GM23338 (cell line): Measurements from ENCODE around the gene SYNE4. TPM values are rescaled to one million over a fixed set of nuclear protein-coding genes. Genes with fewer than 3 reads are reported as not detected.

Experiments
- ATAC-seq: fragments of 200-7000 bp; cut with Tn5 transposase; 3 replicates; pipeline ENCODE4 v1.9.1; 2020
- DNase-seq: peaks from one replicate; pipeline ENCODE4 v3.0.0-alpha.2; 2015; ENCODE audit warnings: low spot score
- H2AFZ ChIP-seq: fragments of 200-600 bp; sonication (generic); 2 replicates; pipeline ENCODE4 v1.8.0; 2016; ENCODE audit warnings: antibody characterized with exemption, mild to moderate bottlenecking, moderate library complexity
- H3F3A ChIP-seq: fragments of 200-600 bp; sonication (generic); replicated peaks from 2 replicates; pipeline ENCODE4 v1.8.0; 2017; ENCODE audit warnings: antibody characterized with exemption, mixed run types, low read depth
- H3K27ac ChIP-seq: fragments of 200-600 bp; sonication (generic); 2 replicates; pipeline ENCODE4 v1.6.1; 2016; ENCODE audit warnings: low read depth
- H3K27me3 ChIP-seq: fragments of 200-600 bp; sonication (generic); 2 replicates; pipeline ENCODE4 v1.8.0; 2016; ENCODE audit warnings: mild to moderate bottlenecking, mixed run types, moderate library complexity; ENCODE audit not compliant: insufficient read depth
- H3K36me3 ChIP-seq: fragments of 200-600 bp; sonication (generic); 2 replicates; pipeline ENCODE4 v1.8.0; 2016; ENCODE audit warnings: mild to moderate bottlenecking; ENCODE audit not compliant: insufficient read depth
- H3K4me1 ChIP-seq: fragments of 200-600 bp; sonication (generic); 2 replicates; pipeline ENCODE4 v1.8.0; 2016; ENCODE audit warnings: mild to moderate bottlenecking, moderate library complexity; ENCODE audit not compliant: insufficient read depth
- H3K4me2 ChIP-seq: fragments of 200-600 bp; sonication (generic); 2 replicates; pipeline ENCODE4 v1.7.1; 2017; ENCODE audit warnings: mixed run types
- H3K4me3 ChIP-seq: fragments of 200-600 bp; sonication (generic); 2 replicates; pipeline ENCODE4 v1.6.1; 2016; ENCODE audit warnings: mixed run types
- H3K79me2 ChIP-seq: fragments of 200-600 bp; sonication (generic); replicated peaks from 2 replicates; pipeline ENCODE4 v1.8.0; 2017; ENCODE audit warnings: mild to moderate bottlenecking; ENCODE audit not compliant: insufficient read depth
- H3K9me2 ChIP-seq: fragments of 200-600 bp; sonication (generic); 2 replicates; pipeline ENCODE4 v1.8.0; 2017; ENCODE audit not compliant: insufficient read depth
- H4K20me1 ChIP-seq: fragments of 200-600 bp; sonication (generic); replicated peaks from 2 replicates; pipeline ENCODE4 v1.8.0; 2017; ENCODE audit warnings: mild to moderate bottlenecking; ENCODE audit not compliant: insufficient read depth
- H3K27ac Mint-ChIP-seq: 2 replicates; pipeline ENCODE4 v1.8.0; 2020; ENCODE audit warnings: inconsistent platforms, mild to moderate bottlenecking, moderate library complexity, mixed read lengths
- H3K27me3 Mint-ChIP-seq: 3 replicates; pipeline ENCODE4 v1.8.0; 2022; ENCODE audit warnings: low read depth, mild to moderate bottlenecking, moderate library complexity, mixed read lengths, inconsistent platforms; ENCODE audit not compliant: insufficient read depth, poor library complexity
- H3K36me3 Mint-ChIP-seq: 3 replicates; pipeline ENCODE4 v1.8.0; 2021; ENCODE audit warnings: low read depth, mild to moderate bottlenecking, inconsistent platforms, moderate library complexity, mixed read lengths
- H3K4me1 Mint-ChIP-seq: 3 replicates; pipeline ENCODE4 v1.8.0; 2020; ENCODE audit warnings: mild to moderate bottlenecking, inconsistent platforms, mixed read lengths
- H3K4me3 Mint-ChIP-seq: 3 replicates; pipeline ENCODE4 v1.8.0; 2021; ENCODE audit warnings: moderate library complexity, mild to moderate bottlenecking, inconsistent platforms, mixed read lengths
- H3K9me3 Mint-ChIP-seq: 3 replicates; pipeline ENCODE4 v1.8.0; 2020; ENCODE audit warnings: moderate library complexity, mild to moderate bottlenecking, inconsistent platforms, mixed read lengths
- EZH2 ChIP-seq: fragments of 200-600 bp; sonication (generic); IDR thresholded peaks from one replicate; pipeline ENCODE4 v1.8.0; 2017; ENCODE audit warnings: antibody characterized with exemption, mild to moderate bottlenecking, low read depth; ENCODE audit not compliant: unreplicated experiment
- EZH2phosphoT487 ChIP-seq: fragments of 200-600 bp; sonication (generic); IDR thresholded peaks from one replicate; pipeline ENCODE4 v1.8.1; 2018; ENCODE audit warnings: antibody characterized with exemption; ENCODE audit not compliant: unreplicated experiment
- POLR2AphosphoS5 ChIP-seq: IDR thresholded peaks from 2 replicates; pipeline ENCODE4 v1.6.1; 2016; ENCODE audit warnings: antibody characterized with exemption, low read depth
- ZNF462 ChIP-seq: fragments of 250-450 bp; sonication (Bioruptor Pico); IDR thresholded peaks from 2 replicates; pipeline ENCODE4 v1.5.0; 2020; ENCODE audit warnings: mild to moderate bottlenecking, moderate library complexity
- polyA plus RNA-seq: library from polyadenylated mRNA; unstranded; fragments of >200 nt; fragmentation: Nextera tagmentation; extraction: Ambion mirVana; gene quantifications from 2 replicates; pipeline ENCODE4 v1.2.1, GENCODE V29; 2016
- total RNA-seq: library from RNA; depleted of rRNA; stranded (reverse); fragments of >200 nt; shearing (Covaris generic); gene quantifications from 2 replicates; pipeline ENCODE4 v1.2.3, GENCODE V29; 2014
- TF ChIP-seq, protein P1 (sequence below): IDR thresholded peaks from 2 replicates; pipeline ENCODE4 v1.6.1; 2016; ENCODE audit warnings: antibody characterized with exemption
- TF ChIP-seq, protein P2 (sequence below): IDR thresholded peaks from one replicate; pipeline ENCODE4 v1.6.1; 2018; ENCODE audit warnings: antibody characterized with exemption; ENCODE audit not compliant: unreplicated experiment

The SYNE4 gene
- total and polyA plus RNA-seq, 2 experiments from 2014 or later = 26.1 to 49.8 TPM

DNA sequence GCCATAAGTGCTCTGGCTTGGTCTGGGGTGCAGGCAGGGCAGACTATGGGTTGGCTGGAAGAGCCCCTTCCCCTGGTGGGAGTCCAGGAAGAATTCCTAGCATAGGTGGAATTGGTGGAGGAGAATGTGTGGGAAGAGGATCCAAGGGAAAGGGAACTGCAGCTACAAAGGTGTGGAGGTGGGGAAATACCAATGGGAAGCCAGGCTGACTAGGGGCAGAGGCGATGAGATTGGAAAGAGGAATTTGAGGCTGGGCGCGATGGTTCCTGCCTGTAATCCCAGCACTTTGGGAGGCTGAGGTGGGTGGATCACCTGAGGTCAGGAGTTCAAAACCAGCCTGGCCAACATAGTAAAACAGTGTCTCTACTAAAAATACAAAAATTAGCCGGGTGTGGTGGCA is 18.5 kb downstream of the SYNE4 start:
- H3K36me3 ChIP-seq = no peaks in the 10 kb centered on the region
- no peak overlapping the region for H2AFZ ChIP-seq
- no peaks in the 10 kb centered on the region for H3K4me1 ChIP-seq
- no peaks in the 10 kb centered on the region for H3K79me2 ChIP-seq
- no peak overlapping the region for H3K4me3 Mint-ChIP-seq
- H3K4me1 Mint-ChIP-seq = peaks cover 2% of the 10 kb centered on the region; the same call in 2 of the 3 replicates
- no peaks in the 10 kb centered on the region; the same call in 2 of the 3 replicates for H3K9me3 Mint-ChIP-seq
- H4K20me1 ChIP-seq = no peaks in the 10 kb centered on the region
- no peak for DNase-seq
- no peak overlapping the region for H3K27ac Mint-ChIP-seq
- no peak overlapping the region for H3K27ac ChIP-seq
- no peaks in the 10 kb centered on the region for H3K36me3 Mint-ChIP-seq
- H3K9me2 ChIP-seq = no peaks in the 10 kb centered on the region
- peaks cover 20% of the 10 kb centered on the region for H3K27me3 Mint-ChIP-seq
- no peak overlapping the region for H3K4me3 ChIP-seq
- 0 out of 2 replicates have a peak, but pooled peaks cover 6% of the 10 kb centered on the region for H3F3A ChIP-seq
- no peak overlapping the region for H3K4me2 ChIP-seq
- H3K27me3 ChIP-seq = peaks cover 10% of the 10 kb centered on the region
- no peak for TF ChIP-seq POLR2AphosphoS5
- TF ChIP-seq, protein P1, sequence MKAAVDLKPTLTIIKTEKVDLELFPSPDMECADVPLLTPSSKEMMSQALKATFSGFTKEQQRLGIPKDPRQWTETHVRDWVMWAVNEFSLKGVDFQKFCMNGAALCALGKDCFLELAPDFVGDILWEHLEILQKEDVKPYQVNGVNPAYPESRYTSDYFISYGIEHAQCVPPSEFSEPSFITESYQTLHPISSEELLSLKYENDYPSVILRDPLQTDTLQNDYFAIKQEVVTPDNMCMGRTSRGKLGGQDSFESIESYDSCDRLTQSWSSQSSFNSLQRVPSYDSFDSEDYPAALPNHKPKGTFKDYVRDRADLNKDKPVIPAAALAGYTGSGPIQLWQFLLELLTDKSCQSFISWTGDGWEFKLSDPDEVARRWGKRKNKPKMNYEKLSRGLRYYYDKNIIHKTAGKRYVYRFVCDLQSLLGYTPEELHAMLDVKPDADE = no peak
- no peak for TF ChIP-seq ZNF462
- no peak for ATAC-seq

DNA sequence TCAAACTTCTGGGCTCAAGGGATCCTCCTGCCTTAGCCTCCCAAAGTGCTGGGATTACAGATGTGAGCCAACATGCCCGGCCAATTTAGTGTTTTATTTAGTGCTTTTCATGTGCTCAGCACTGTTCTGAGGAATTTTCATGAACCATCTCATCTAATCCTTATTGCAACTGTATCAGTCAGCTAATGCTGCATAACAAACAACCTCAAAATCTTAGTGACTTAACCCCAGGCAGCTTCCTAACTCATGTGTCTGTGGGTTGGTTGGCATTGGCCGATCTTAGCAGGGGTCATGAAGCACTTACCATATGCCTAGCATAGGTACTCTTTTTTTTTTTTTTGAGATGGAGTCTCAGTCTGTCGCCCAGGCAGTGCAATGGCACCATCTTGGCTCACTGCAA is 19.8 kb downstream of the SYNE4 start:
- no peak overlapping the region for H3K27ac ChIP-seq
- no peak overlapping the region for H3K4me2 ChIP-seq
- no peaks in the 10 kb centered on the region for H3K36me3 ChIP-seq
- DNase-seq = no peak
- H3K9me2 ChIP-seq = no peaks in the 10 kb centered on the region
- no peaks in the 10 kb centered on the region for H3K4me1 ChIP-seq
- H3K4me1 Mint-ChIP-seq = no peaks in the 10 kb centered on the region; the same call in 2 of the 3 replicates
- no peaks in the 10 kb centered on the region; the same call in 2 of the 3 replicates for H3K9me3 Mint-ChIP-seq
- no peaks in the 10 kb centered on the region for H3K79me2 ChIP-seq
- H3K36me3 Mint-ChIP-seq = no peaks in the 10 kb centered on the region
- H3K27me3 ChIP-seq = peaks cover 10% of the 10 kb centered on the region
- H3K4me3 Mint-ChIP-seq = no peak overlapping the region
- no peak overlapping the region for H2AFZ ChIP-seq
- peaks cover 19% of the 10 kb centered on the region for H3K27me3 Mint-ChIP-seq
- no peaks in the 10 kb centered on the region for H4K20me1 ChIP-seq
- H3K27ac Mint-ChIP-seq = no peak overlapping the region
- ATAC-seq = no peak
- TF ChIP-seq, protein P2, sequence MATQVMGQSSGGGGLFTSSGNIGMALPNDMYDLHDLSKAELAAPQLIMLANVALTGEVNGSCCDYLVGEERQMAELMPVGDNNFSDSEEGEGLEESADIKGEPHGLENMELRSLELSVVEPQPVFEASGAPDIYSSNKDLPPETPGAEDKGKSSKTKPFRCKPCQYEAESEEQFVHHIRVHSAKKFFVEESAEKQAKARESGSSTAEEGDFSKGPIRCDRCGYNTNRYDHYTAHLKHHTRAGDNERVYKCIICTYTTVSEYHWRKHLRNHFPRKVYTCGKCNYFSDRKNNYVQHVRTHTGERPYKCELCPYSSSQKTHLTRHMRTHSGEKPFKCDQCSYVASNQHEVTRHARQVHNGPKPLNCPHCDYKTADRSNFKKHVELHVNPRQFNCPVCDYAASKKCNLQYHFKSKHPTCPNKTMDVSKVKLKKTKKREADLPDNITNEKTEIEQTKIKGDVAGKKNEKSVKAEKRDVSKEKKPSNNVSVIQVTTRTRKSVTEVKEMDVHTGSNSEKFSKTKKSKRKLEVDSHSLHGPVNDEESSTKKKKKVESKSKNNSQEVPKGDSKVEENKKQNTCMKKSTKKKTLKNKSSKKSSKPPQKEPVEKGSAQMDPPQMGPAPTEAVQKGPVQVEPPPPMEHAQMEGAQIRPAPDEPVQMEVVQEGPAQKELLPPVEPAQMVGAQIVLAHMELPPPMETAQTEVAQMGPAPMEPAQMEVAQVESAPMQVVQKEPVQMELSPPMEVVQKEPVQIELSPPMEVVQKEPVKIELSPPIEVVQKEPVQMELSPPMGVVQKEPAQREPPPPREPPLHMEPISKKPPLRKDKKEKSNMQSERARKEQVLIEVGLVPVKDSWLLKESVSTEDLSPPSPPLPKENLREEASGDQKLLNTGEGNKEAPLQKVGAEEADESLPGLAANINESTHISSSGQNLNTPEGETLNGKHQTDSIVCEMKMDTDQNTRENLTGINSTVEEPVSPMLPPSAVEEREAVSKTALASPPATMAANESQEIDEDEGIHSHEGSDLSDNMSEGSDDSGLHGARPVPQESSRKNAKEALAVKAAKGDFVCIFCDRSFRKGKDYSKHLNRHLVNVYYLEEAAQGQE = no peak
- TF ChIP-seq EZH2 (no peak), EZH2phosphoT487 (no peak)
- TF ChIP-seq, protein P1 = no peak
- 0 out of 2 replicates have a peak, but pooled peaks cover 3% of the 10 kb centered on the region for H3F3A ChIP-seq
- H3K4me3 ChIP-seq = no peak overlapping the region
